ENCODE results near the gene NOX5. TPM values are rescaled to one million over a fixed set of nuclear protein-coding genes. Genes with fewer than 3 reads are reported as not detected.
A peak's percentile ranks its signal among the peaks of the same experiment; 100 is the strongest.

The NOX5 gene
- total RNA-seq, 1 donor from 2014 or later: not detected

- no peak for DNase-seq (ENCODE audit: low read depth, low spot score)
- peaks cover 3% of the 10 kb centered on the region for H3K9me3 Mint-ChIP-seq
- H3K27me3 Mint-ChIP-seq (ENCODE audit: low read depth): peaks cover 27% of the 10 kb centered on the region
These were observed 55.9 kb downstream of the NOX5 start for GRCh38 chr15:69070396-69070795.

DNA sequence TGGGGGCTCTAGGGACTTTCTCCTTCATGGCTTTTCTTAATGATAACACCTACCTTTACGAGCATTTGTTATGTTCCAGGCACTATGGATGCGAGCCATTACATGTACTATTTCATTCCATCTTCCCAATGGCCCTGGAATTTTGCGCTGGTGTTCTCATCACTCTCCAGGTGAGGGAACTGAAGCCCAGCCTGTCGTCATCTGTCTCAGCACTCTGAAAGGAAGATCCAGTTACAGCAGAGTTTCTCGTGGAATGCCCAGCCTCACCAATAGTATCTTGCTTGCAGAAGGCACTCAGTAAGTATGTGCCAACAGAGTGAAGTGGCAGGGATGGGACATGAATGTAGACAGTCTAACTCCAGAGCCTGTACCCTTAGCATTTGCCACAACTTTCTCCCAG is 56.8 kb downstream of the NOX5 start:
- Mint-ChIP-seq H3K27me3 (ENCODE audit: low read depth) (peaks cover 27% of the 10 kb centered on the region), H3K4me3 (peak overlapping the region; percentile 10), H3K9me3 (peaks cover 3% of the 10 kb centered on the region), H3K36me3 (ENCODE audit: low read depth) (no peaks in the 10 kb centered on the region), H3K27ac (ENCODE audit: unreplicated experiment) (no peak overlapping the region), H3K4me1 (peaks cover 30% of the 10 kb centered on the region)
- TF ChIP-seq, protein P1, sequence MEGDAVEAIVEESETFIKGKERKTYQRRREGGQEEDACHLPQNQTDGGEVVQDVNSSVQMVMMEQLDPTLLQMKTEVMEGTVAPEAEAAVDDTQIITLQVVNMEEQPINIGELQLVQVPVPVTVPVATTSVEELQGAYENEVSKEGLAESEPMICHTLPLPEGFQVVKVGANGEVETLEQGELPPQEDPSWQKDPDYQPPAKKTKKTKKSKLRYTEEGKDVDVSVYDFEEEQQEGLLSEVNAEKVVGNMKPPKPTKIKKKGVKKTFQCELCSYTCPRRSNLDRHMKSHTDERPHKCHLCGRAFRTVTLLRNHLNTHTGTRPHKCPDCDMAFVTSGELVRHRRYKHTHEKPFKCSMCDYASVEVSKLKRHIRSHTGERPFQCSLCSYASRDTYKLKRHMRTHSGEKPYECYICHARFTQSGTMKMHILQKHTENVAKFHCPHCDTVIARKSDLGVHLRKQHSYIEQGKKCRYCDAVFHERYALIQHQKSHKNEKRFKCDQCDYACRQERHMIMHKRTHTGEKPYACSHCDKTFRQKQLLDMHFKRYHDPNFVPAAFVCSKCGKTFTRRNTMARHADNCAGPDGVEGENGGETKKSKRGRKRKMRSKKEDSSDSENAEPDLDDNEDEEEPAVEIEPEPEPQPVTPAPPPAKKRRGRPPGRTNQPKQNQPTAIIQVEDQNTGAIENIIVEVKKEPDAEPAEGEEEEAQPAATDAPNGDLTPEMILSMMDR (conservative IDR thresholded peaks at IDR 0.05): no peak
- DNase-seq (ENCODE audit: low read depth, low spot score): no peak

More at GRCh38 chr15:69070396-69070795, 55.9 kb downstream of the NOX5 start:
- Mint-ChIP-seq H3K36me3 (ENCODE audit: low read depth) (no peaks in the 10 kb centered on the region), H3K4me3 (peak overlapping the region; percentile 26), H3K27ac (ENCODE audit: unreplicated experiment) (no peak overlapping the region), H3K4me1 (peaks cover 34% of the 10 kb centered on the region)
- TF ChIP-seq, protein P1 (conservative IDR thresholded peaks at IDR 0.05): no peak

GRCh38 chr15:69072906-69073305 is 58.4 kb downstream of the NOX5 start:
- no peaks in the 10 kb centered on the region for H3K36me3 Mint-ChIP-seq (ENCODE audit: low read depth)
- H3K4me3 Mint-ChIP-seq: peak overlapping the region; percentile 2
- TF ChIP-seq, protein P1 (conservative IDR thresholded peaks at IDR 0.05): no peak
- peaks cover 17% of the 10 kb centered on the region for H3K4me1 Mint-ChIP-seq
- H3K27me3 Mint-ChIP-seq (ENCODE audit: low read depth): peaks cover 27% of the 10 kb centered on the region
- H3K9me3 Mint-ChIP-seq: peaks cover 3% of the 10 kb centered on the region
- DNase-seq (ENCODE audit: low read depth, low spot score): no peak
- no peak overlapping the region for H3K27ac Mint-ChIP-seq (ENCODE audit: unreplicated experiment)

DNA sequence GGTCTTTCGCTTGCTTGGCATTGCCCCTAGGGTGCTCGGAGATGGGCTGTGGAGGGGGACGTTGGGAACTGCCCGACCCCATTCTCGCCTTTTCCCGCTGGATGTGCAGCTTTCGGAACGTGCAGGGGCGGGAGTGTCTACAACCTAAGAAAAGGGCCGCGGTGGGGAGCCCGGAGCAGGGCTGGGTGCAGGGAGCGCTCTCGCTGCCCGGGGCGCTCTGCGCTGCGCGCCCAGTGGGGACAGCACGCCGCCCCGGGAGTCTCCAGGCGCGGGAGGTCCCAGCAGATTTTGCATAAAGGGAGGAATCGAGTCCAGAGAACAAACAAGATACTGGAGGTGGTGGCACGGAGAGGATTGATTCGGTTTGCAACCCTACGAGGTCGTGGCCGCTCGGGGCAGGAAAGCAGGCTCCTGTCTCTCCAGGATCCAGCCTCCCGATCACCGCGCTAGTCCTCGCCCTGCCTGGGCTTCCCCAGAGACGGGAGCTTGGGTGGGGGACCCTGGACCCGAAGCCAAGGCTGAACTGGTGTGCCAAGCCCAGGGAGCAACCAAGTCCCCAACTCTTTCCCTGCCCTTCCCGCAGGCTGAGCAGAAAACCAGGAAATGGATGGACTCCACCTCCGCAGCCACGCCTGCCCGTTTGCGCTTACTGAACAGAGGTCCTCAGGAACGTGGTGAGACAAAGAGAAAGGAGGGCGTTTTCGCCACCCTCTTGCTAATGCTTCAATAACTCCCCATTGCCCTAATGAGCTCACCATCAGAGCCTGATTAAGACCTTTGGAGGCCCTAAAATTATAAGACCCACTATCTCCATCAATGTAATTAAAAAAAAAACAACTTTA is 59.7 kb downstream of the NOX5 start:
- TF ChIP-seq, protein P1 (conservative IDR thresholded peaks at IDR 0.05): no peak
- H3K4me3 Mint-ChIP-seq: peak overlapping the region; percentile 80
- peaks cover 16% of the 10 kb centered on the region for H3K4me1 Mint-ChIP-seq
- peaks cover 27% of the 10 kb centered on the region for H3K27me3 Mint-ChIP-seq (ENCODE audit: low read depth)
- no peaks in the 10 kb centered on the region for H3K36me3 Mint-ChIP-seq (ENCODE audit: low read depth)
- peak overlapping the region; percentile 60 for H3K27ac Mint-ChIP-seq (ENCODE audit: unreplicated experiment)
- peaks cover 3% of the 10 kb centered on the region for H3K9me3 Mint-ChIP-seq
- DNase-seq (ENCODE audit: low read depth, low spot score): peak; percentile 46

- H3K36me3 Mint-ChIP-seq (ENCODE audit: low read depth): no peaks in the 10 kb centered on the region
- peaks cover 27% of the 10 kb centered on the region for H3K27me3 Mint-ChIP-seq (ENCODE audit: low read depth)
- H3K4me3 Mint-ChIP-seq: peak overlapping the region; percentile 80
- peak overlapping the region; percentile 10 for H3K27ac Mint-ChIP-seq (ENCODE audit: unreplicated experiment)
- DNase-seq (ENCODE audit: low read depth, low spot score): no peak
- peaks cover 3% of the 10 kb centered on the region for H3K9me3 Mint-ChIP-seq
- peaks cover 16% of the 10 kb centered on the region for H3K4me1 Mint-ChIP-seq
- TF ChIP-seq, protein P1 (conservative IDR thresholded peaks at IDR 0.05): no peak
These were observed 60.3 kb downstream of the NOX5 start for GRCh38 chr15:69074843-69075224.

All from neural crest cell (in vitro differentiated cells).